Measurements from ENCODE around the gene GCN1.

DNA sequence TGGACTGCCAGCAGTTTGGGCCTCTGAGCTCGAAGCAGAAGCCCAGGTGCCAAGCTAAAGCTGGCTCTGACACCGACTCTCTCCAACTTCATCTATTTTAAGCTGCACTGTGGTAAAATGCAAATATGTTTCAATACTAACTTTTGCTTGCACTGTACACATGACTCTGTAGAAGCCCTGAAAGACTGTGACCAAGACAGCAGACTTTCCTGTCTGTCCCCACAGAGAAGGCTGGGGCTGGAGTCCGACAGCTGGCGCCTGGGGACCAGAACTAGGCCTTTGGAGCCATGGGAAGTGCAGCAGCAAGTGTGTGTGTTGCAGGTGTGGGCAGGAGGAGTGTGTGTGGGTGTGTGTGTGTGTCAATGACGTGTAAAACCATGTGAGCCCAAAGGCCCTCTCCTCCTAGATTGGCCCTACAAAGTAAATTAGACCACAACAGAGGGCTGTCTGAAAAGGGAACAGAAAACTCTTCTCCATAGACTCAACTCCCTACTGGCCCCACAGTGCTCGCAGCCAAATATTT lies 61.6 kb downstream of the GCN1 start:
- TF ChIP-seq, protein P1, sequence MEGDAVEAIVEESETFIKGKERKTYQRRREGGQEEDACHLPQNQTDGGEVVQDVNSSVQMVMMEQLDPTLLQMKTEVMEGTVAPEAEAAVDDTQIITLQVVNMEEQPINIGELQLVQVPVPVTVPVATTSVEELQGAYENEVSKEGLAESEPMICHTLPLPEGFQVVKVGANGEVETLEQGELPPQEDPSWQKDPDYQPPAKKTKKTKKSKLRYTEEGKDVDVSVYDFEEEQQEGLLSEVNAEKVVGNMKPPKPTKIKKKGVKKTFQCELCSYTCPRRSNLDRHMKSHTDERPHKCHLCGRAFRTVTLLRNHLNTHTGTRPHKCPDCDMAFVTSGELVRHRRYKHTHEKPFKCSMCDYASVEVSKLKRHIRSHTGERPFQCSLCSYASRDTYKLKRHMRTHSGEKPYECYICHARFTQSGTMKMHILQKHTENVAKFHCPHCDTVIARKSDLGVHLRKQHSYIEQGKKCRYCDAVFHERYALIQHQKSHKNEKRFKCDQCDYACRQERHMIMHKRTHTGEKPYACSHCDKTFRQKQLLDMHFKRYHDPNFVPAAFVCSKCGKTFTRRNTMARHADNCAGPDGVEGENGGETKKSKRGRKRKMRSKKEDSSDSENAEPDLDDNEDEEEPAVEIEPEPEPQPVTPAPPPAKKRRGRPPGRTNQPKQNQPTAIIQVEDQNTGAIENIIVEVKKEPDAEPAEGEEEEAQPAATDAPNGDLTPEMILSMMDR (IDR thresholded peaks at IDR 0.05), result no peak
- no peak for TF ChIP-seq POLR2AphosphoS5 (IDR thresholded peaks at IDR 0.05; ENCODE audit: insufficient read depth in 1 of 2, low read depth in 1 of 2)
